Measurements from ENCODE around the gene INTS7. TPM values are rescaled to one million over a fixed set of nuclear protein-coding genes. Genes with fewer than 3 reads are reported as not detected.
A peak's percentile ranks its signal among the peaks of the same experiment; 100 is the strongest.

Gene INTS7
- total and polyA plus RNA-seq, 9 of the 15 experiments (the other 6 are each of a cell fraction or from before 2014, with no cell fraction given): 27.3 to 68.4 (median 40.4) TPM

DNA sequence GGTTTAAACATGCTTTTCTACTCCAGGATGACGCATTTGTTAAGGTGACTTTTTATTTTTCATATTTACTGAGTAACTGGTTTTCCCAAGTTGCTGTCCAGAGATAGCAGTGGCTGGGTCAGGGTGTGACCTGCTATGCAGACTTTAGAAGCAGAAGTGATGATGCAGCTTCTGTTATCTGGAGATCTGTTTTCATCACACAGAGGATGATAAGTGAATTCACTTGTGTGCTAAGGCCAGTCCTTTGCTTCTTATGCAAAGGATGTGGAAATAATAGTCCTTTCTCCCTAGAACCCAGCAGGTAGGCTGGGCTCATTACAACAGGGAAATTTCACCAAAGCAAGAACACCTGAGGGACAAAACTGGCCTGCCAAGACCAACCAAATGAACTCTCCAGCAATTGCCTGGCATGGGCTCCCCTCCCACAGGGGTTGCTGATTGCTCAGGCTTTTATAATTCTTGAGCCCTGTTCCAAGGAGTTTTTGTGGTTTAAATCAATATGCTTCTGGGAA lies 107.0 kb downstream of the INTS7 start (continued):
- TF ChIP-seq NCOA6 (IDR thresholded peaks at IDR 0.05): 0 out of 2 replicates have a peak, but pooled peaks have one; percentile 2
- TF ChIP-seq POLR2AphosphoS5 (IDR thresholded peaks at IDR 0.05; ENCODE audit: control insufficient read depth, insufficient read depth, low read depth, low read length): peak; percentile 76
- no peak for TF ChIP-seq RBM14 (IDR thresholded peaks at IDR 0.05; ENCODE audit: borderline replicate concordance, insufficient read depth, low read depth, low read length)
- TF ChIP-seq RCOR1 (IDR thresholded peaks at IDR 0.05; ENCODE audit: borderline replicate concordance in 1 of 2, low read depth in 2 of 2, low read length in 2 of 2): peak in 1 of 2 experiments; percentile 98; a peak in 2 of 4 replicates
- TF ChIP-seq MTA1 (IDR thresholded peaks at IDR 0.05; ENCODE audit: borderline replicate concordance): peak; percentile 81
- no peak for TF ChIP-seq ZNF57 (CRISPR knock-in tag; IDR thresholded peaks at IDR 0.05)
- no peak for TF ChIP-seq ZNF224 (CRISPR knock-in tag; IDR thresholded peaks at IDR 0.05)
- peak; percentile 79 for TF ChIP-seq JUN (IDR thresholded peaks at IDR 0.05; ENCODE audit: borderline replicate concordance, low read depth, low read length)
- TF ChIP-seq JUN (CRISPR knock-in tag; IDR thresholded peaks at IDR 0.05; ENCODE audit: borderline replicate concordance): no peak
- no peak for TF ChIP-seq NR1H2 (CRISPR knock-in tag; IDR thresholded peaks at IDR 0.05)
- no peak for TF ChIP-seq SFPQ (IDR thresholded peaks at IDR 0.05; ENCODE audit: low read depth, low read length)
- no peak for TF ChIP-seq ETV5 (CRISPR knock-in tag; IDR thresholded peaks at IDR 0.05; ENCODE audit: low read depth)
- no peak for TF ChIP-seq NR2C2 (CRISPR knock-in tag; IDR thresholded peaks at IDR 0.05)
- TF ChIP-seq NR2C2 (tag; IDR thresholded peaks at IDR 0.05): peak; percentile 61
- TF ChIP-seq, protein P1, sequence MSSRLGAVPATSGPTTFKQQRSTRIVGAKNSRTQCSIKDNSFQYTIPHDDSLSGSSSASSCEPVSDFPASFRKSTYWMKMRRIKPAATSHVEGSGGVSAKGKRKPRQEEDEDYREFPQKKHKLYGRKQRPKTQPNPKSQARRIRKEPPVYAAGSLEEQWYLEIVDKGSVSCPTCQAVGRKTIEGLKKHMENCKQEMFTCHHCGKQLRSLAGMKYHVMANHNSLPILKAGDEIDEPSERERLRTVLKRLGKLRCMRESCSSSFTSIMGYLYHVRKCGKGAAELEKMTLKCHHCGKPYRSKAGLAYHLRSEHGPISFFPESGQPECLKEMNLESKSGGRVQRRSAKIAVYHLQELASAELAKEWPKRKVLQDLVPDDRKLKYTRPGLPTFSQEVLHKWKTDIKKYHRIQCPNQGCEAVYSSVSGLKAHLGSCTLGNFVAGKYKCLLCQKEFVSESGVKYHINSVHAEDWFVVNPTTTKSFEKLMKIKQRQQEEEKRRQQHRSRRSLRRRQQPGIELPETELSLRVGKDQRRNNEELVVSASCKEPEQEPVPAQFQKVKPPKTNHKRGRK (tag; IDR thresholded peaks at IDR 0.05): no peak
- peak; percentile 85 for TF ChIP-seq REST (IDR thresholded peaks at IDR 0.05; ENCODE audit: borderline replicate concordance)
- no peak for TF ChIP-seq REST (CRISPR knock-in tag; IDR thresholded peaks at IDR 0.05; ENCODE audit: low read depth)
- TF ChIP-seq KDM1A (IDR thresholded peaks at IDR 0.05): peak; percentile 51 to 76; a peak in 3 of 4 replicates

All from K562 (cell line).